H1 (cell line): ENCODE data around the gene PRUNE1. TPM values are rescaled to one million over a fixed set of nuclear protein-coding genes. Genes with fewer than 3 reads are reported as not detected.
A peak's percentile ranks its signal among the peaks of the same experiment; 100 is the strongest.

Source experiments
- ASH2L ChIP-seq: fragments of 200-600, 300-600 bp; sonication (generic); IDR thresholded peaks from one replicate; pipeline ENCODE4 v1.7.1; 2017; ENCODE audit warnings: low read length
- BRCA1 ChIP-seq: IDR thresholded peaks from 2 replicates; pipeline ENCODE4 v1.6.1; 2012; ENCODE audit warnings: low read depth, low read length, improper control_type of control experiment
- FOSL1 ChIP-seq: IDR thresholded peaks from 2 replicates; pipeline ENCODE4 v1.6.1; 2011; ENCODE audit warnings: mild to moderate bottlenecking, low read depth, low read length, moderate library complexity; ENCODE audit not compliant: insufficient read depth
- HDAC2 ChIP-seq, 2 experiments: fragments of 300-600 bp in 1 of 2; sonication (generic) in 1 of 2; IDR thresholded peaks; 2 replicates each; pipeline ENCODE4 v1.6.1; 2011 to 2012; ENCODE audit warnings: low read depth in 2 of 2, low read length in 2 of 2, mild to moderate bottlenecking in 2 of 2, moderate library complexity in 2 of 2, borderline replicate concordance in 1 of 2, inconsistent platforms in 1 of 2
- JUND ChIP-seq: IDR thresholded peaks from 2 replicates; pipeline ENCODE4 v1.6.1; 2011; ENCODE audit warnings: mild to moderate bottlenecking, improper control_type of control experiment, low read length
- ZNF274 ChIP-seq: IDR thresholded peaks from 2 replicates; pipeline ENCODE4 v1.7.0; 2012; ENCODE audit warnings: low read length, borderline replicate concordance; ENCODE audit errors: extremely low read depth
- polyA plus RNA-seq, 7 experiments: library from polyadenylated mRNA; depleted of rRNA in 3 of 7; stranded (reverse) in 5 of 7; unstranded in 2 of 7; fragments of >200 nt in 5 of 7; fragments of 200-250 nt in 2 of 7; gene quantifications; 1 replicate in 5 of 7; 2 replicates in 1 of 7; 4 replicates in 1 of 7; pipeline versions ENCODE4 v1.2.1 to v1.2.3, GENCODE V29; 2011 to 2013; ENCODE audit warnings: missing spikeins in 2 of 7, mixed read lengths in 2 of 7
- total RNA-seq: library from RNA; stranded (reverse); fragmentation: NEBNext Ultra II Directional; extraction: Animal tissue kit (Norgen Biotek cat#: 25700); gene quantifications from 2 replicates; pipeline ENCODE4 v1.2.1, GENCODE V29; 2021

Gene PRUNE1
- total and polyA plus RNA-seq, 2 of the 8 experiments (the other 6 are each of a cell fraction or from before 2014, with no cell fraction given): 32.8 to 54.2 TPM

DNA sequence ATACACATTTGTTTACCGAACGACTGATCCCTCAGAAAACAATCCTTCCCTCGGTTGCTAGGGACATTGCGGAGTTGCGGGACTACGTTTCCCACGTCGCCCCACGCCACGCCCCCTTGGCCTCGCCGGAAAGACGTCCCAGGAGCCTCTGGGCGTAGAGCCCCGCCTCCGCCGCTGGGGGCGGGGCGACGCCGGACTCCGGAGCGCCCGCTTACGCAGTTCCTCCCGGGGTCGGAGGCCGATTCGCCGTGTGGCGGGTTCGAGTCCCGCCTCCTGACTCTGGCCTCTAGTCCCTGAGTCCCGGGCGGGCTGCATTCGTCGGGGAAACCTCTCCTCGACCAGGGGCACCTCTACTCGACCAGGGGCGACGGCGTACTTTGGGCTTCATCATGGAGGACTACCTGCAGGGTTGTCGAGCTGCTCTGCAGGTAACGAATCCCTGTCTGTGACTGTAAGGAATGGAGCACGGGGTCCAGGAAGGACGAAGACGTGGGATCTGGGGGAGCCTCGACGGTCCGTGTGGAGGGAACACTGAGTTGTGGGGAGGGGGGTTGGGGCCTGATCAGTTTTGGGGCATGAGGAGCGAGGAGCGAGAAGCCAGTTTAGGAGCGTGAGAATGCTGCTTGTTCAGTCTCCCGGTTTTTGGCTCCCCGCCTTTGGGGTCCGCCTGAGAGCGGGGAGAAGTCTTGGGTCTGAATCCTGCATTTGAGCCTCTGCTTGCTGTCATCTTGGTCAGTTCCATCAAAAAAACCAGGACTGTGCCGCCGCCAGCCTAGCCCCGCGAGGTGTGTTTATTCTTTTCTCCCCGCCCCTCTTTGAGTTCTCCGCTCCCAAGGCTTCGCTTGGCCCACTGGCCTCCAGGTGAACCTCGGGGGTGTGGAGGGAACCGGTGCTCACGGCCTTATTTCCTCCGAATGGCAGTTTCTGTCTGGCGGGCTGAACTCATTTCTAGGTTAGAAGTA is at the start of gene PRUNE1 (continued):
- TF ChIP-seq JUND: 0 out of 2 replicates have a peak, but pooled peaks have one; percentile 18
- TF ChIP-seq HDAC2 (IDR thresholded peaks at IDR 0.05; ENCODE audit: borderline replicate concordance in 1 of 2, low read depth in 2 of 2, low read length in 2 of 2): 0 out of 4 replicates have a peak, but pooled peaks of 1 of the 2 experiments have one; percentile 42
- TF ChIP-seq BRCA1: no peak
- TF ChIP-seq FOSL1: no peak
- TF ChIP-seq ZNF274: no peak
- peak; percentile 80 for TF ChIP-seq ASH2L
